Neural crest cell (in vitro differentiated cells): Measurements from ENCODE around the gene FHOD3. TPM values are rescaled to one million over a fixed set of nuclear protein-coding genes. Genes with fewer than 3 reads are reported as not detected.

Source experiments
- DNase-seq: peaks from one replicate; pipeline ENCODE4 v3.0.0; 2021; ENCODE audit warnings: low read depth, mixed read lengths, low spot score
- H3K27ac Mint-ChIP-seq: one replicate; pipeline ENCODE4 v1.8.0; 2021; ENCODE audit warnings: mild to moderate bottlenecking, mixed read lengths; ENCODE audit not compliant: unreplicated experiment
- H3K27me3 Mint-ChIP-seq: 2 replicates; pipeline ENCODE4 v1.8.0; 2021; ENCODE audit warnings: low read depth, mild to moderate bottlenecking, mixed read lengths
- H3K36me3 Mint-ChIP-seq: 2 replicates; pipeline ENCODE4 v1.8.0; 2021; ENCODE audit warnings: low read depth, mild to moderate bottlenecking, mixed read lengths
- H3K4me1 Mint-ChIP-seq: 2 replicates; pipeline ENCODE4 v1.8.0; 2021; ENCODE audit warnings: mixed read lengths
- H3K4me3 Mint-ChIP-seq: one replicate; pipeline ENCODE4 v1.8.0; 2021; ENCODE audit warnings: mild to moderate bottlenecking, mixed read lengths
- H3K9me3 Mint-ChIP-seq: 2 replicates; pipeline ENCODE4 v1.8.0; 2021; ENCODE audit warnings: mixed read lengths
- total RNA-seq: library from RNA; stranded (reverse); gene quantifications from 2 replicates; pipeline ENCODE4 v1.2.1, GENCODE V29; 2021
- TF ChIP-seq, protein P1 (sequence below): fragments of 200-600 bp; sonication (generic); conservative IDR thresholded peaks from 2 replicates; pipeline ENCODE4 v1.5.0; 2021; ENCODE audit warnings: antibody characterized with exemption, mild to moderate bottlenecking

Gene FHOD3
- total RNA-seq, 1 donor from 2014 or later = 28.6 TPM

DNA sequence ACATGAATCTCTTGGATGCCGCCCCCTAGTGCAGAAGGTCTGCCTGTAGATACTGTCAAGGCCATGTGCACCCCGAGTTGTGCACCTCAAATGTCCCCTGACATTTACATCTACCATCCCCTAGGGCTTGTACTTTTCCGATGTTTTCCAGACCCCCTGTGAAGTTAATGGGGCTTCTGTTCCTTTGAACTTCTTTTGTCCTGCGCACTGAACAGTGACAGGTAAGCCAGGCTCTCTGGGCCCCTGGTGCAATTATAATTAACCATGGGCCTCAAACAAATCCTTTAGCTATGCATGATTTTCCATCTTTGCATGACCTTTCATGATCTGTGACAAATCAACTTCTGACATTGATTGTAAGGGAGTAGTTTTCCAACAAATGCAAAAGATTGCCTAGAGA is 158.4 kb downstream of the FHOD3 start:
- no peak for DNase-seq
- Mint-ChIP-seq H3K27me3 (peaks cover 2% of the 10 kb centered on the region), H3K4me1 (peaks cover 42% of the 10 kb centered on the region), H3K9me3 (no peaks in the 10 kb centered on the region), H3K4me3 (no peak overlapping the region), H3K36me3 (no peaks in the 10 kb centered on the region), H3K27ac (no peak overlapping the region)
- TF ChIP-seq, protein P1, sequence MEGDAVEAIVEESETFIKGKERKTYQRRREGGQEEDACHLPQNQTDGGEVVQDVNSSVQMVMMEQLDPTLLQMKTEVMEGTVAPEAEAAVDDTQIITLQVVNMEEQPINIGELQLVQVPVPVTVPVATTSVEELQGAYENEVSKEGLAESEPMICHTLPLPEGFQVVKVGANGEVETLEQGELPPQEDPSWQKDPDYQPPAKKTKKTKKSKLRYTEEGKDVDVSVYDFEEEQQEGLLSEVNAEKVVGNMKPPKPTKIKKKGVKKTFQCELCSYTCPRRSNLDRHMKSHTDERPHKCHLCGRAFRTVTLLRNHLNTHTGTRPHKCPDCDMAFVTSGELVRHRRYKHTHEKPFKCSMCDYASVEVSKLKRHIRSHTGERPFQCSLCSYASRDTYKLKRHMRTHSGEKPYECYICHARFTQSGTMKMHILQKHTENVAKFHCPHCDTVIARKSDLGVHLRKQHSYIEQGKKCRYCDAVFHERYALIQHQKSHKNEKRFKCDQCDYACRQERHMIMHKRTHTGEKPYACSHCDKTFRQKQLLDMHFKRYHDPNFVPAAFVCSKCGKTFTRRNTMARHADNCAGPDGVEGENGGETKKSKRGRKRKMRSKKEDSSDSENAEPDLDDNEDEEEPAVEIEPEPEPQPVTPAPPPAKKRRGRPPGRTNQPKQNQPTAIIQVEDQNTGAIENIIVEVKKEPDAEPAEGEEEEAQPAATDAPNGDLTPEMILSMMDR = no peak

DNA sequence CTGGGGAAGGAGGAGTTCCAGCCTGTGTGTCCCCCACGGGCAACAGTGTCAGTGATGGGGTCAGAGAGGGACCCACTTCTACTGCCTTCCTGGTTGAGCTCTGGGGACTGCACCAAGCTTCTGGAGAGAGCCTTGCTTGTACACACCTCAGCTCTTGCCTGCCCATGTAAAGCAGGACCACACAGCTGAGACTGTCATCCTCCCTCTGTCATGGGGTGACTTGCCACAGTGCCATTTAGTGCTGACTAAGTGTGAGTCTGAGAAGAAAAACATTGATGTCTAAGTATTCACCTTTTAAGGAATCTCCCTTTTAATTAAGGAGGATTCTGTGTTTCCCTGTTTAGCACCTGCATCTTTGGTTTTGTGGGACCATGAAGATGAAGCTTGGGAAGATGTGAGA is 159.1 kb downstream of the FHOD3 start:
- Mint-ChIP-seq H3K4me1 (peaks cover 41% of the 10 kb centered on the region), H3K4me3 (no peak overlapping the region), H3K27ac (no peak overlapping the region), H3K36me3 (no peaks in the 10 kb centered on the region), H3K9me3 (no peaks in the 10 kb centered on the region), H3K27me3 (peaks cover 2% of the 10 kb centered on the region)
- DNase-seq = no peak
- TF ChIP-seq, protein P1 = no peak

DNA sequence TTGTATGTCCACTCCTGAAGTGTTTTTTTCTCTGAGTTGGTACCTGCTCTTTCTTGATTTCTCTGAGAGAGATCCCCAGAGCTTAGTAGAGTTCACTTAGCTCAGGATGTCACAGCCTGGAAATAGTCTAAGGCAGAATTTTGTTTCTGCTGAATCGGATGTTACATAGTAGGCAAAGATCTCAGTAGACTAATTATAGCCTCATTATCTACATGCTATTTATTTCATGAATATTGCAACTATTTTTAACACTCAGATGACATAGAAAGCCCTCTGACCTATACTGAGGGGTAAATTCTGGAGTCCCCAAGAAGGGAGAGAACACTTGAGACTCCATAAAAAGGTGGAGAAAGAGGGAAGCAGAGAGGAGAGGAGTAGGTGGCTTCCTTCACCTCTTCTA is 160.2 kb downstream of the FHOD3 start:
- peaks cover 36% of the 10 kb centered on the region for H3K4me1 Mint-ChIP-seq
- no peak for DNase-seq
- H3K27ac Mint-ChIP-seq = no peak overlapping the region
- H3K9me3 Mint-ChIP-seq = no peaks in the 10 kb centered on the region
- TF ChIP-seq, protein P1 = no peak
- H3K36me3 Mint-ChIP-seq = no peaks in the 10 kb centered on the region
- H3K27me3 Mint-ChIP-seq = peaks cover 2% of the 10 kb centered on the region
- H3K4me3 Mint-ChIP-seq = no peak overlapping the region

DNA sequence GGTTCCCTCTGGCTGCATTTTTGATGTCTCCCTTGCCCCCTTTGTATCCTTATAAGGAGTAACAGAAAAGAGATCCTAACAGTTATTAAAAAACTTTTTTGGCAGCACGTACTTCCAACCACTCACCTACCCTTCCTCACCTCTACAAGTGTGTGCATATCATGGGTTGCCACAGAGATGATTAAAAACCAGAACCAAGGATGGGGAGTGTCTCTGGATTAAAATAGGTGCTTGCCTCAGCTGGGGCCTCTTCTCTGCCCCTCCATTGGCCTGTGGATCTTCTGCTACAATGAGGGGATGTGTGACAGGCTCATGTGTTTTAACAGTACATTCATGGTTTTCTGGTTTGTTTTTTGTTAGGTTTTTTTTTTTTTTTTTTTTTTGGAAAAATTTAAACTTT is 160.8 kb downstream of the FHOD3 start:
- H3K9me3 Mint-ChIP-seq = no peaks in the 10 kb centered on the region
- H3K27ac Mint-ChIP-seq = no peak overlapping the region
- TF ChIP-seq, protein P1 = no peak
- H3K4me1 Mint-ChIP-seq = peaks cover 31% of the 10 kb centered on the region
- no peak for DNase-seq
- H3K4me3 Mint-ChIP-seq = no peak overlapping the region
- H3K36me3 Mint-ChIP-seq = no peaks in the 10 kb centered on the region
- peaks cover 2% of the 10 kb centered on the region for H3K27me3 Mint-ChIP-seq

DNA sequence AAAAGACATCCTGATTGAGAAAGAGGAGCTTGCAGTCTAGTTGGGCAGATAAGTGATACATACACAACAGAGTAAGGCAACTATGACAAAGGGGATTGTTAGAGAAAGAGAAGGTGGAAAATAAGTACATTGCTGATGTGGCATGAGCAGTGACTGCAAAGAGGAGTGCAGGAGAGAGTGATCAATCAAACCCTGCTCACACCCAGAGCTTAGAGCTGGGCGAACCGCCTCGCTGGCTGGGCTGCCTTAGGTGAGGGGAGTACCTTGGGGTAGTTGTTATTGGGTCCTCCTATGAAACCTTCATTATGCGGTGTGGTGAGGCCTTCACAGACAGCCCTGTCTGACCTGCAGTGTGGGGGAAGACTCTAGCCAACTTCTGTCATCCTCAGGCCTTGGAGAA is 161.7 kb downstream of the FHOD3 start:
- no peaks in the 10 kb centered on the region for H3K36me3 Mint-ChIP-seq
- no peak overlapping the region for H3K4me3 Mint-ChIP-seq
- TF ChIP-seq, protein P1 = no peak
- H3K9me3 Mint-ChIP-seq = no peaks in the 10 kb centered on the region
- no peak overlapping the region for H3K27ac Mint-ChIP-seq
- DNase-seq = no peak
- peaks cover 2% of the 10 kb centered on the region for H3K27me3 Mint-ChIP-seq
- H3K4me1 Mint-ChIP-seq = peaks cover 32% of the 10 kb centered on the region

DNA sequence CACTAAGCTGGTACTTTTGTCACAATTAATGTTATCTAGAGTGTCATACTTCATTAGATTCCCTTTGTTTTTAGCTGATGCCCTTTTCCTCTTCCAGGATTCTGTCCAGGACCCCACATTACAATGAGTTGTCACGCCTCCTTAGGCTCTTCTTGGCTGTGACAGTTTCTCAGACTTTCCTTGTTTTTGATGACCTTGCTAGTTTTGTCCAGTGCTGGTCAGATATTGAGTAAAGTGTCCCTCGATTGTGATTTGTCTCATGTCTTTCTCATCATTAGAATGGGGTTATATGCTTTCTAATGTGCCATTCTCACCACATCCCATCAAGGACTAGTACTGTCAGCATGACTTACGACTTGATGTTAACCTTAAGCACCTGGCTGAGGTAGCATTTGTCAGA is 162.3 kb downstream of the FHOD3 start:
- H3K9me3 Mint-ChIP-seq = no peaks in the 10 kb centered on the region
- peaks cover 2% of the 10 kb centered on the region for H3K27me3 Mint-ChIP-seq
- no peaks in the 10 kb centered on the region for H3K36me3 Mint-ChIP-seq
- no peak for DNase-seq
- no peak overlapping the region for H3K27ac Mint-ChIP-seq
- peaks cover 32% of the 10 kb centered on the region for H3K4me1 Mint-ChIP-seq
- TF ChIP-seq, protein P1 = no peak
- H3K4me3 Mint-ChIP-seq = no peak overlapping the region
